NK-92 (cell line): Measurements from ENCODE around the gene ATG2B.
A peak's percentile ranks its signal among the peaks of the same experiment; 100 is the strongest.

Experiments
- DNase-seq: peaks from one replicate; lab custom pipeline; 2025; ENCODE audit not compliant: unreplicated experiment; lab: John Stamatoyannopoulos, UW

The ATG2B gene

GRCh38 chr14:96362965-96363750 lies at the start of gene ATG2B, which contains the start of gene GSKIP:
ATG2B (minus strand) TSS chr14:96363341; CDS start chr14:96362976, 365 bp downstream.
GSKIP (plus strand) TSS chr14:96363526; CDS start chr14:96382248, 18,722 bp downstream.
- DNase-seq, result peak; percentile 69

- DNase-seq, result no peak
These were observed 47.0 kb upstream of the ATG2B start for GRCh38 chr14:96410119-96410518.

GRCh38 chr14:96409701-96410100 lies 46.6 kb upstream of the ATG2B start:
- no peak for DNase-seq

- no peak for DNase-seq
These were observed 45.5 kb upstream of the ATG2B start for GRCh38 chr14:96408608-96409007.

GRCh38 chr14:96407935-96408570 lies 44.9 kb upstream of the ATG2B start:
- no peak for DNase-seq

GRCh38 chr14:96405677-96406076 lies 42.5 kb upstream of the ATG2B start:
- DNase-seq, result no peak

- no peak for DNase-seq
These were observed 40.3 kb upstream of the ATG2B start for GRCh38 chr14:96403409-96403808.

- DNase-seq, result no peak
These were observed 37.4 kb upstream of the ATG2B start for GRCh38 chr14:96400495-96400894.

- no peak for DNase-seq
These were observed 36.3 kb upstream of the ATG2B start for GRCh38 chr14:96399405-96399804.

GRCh38 chr14:96398921-96399320 lies 35.8 kb upstream of the ATG2B start:
- no peak for DNase-seq

- DNase-seq, result no peak
These were observed 35.3 kb upstream of the ATG2B start for GRCh38 chr14:96398432-96398831.

GRCh38 chr14:96394047-96394815 lies 31.1 kb upstream of the ATG2B start:
- DNase-seq, result no peak

GRCh38 chr14:96393071-96393691 lies 30.0 kb upstream of the ATG2B start:
- no peak for DNase-seq

- DNase-seq, result peak; percentile 83
These were observed 28.4 kb upstream of the ATG2B start for GRCh38 chr14:96391293-96392118.

- no peak for DNase-seq
These were observed 27.8 kb upstream of the ATG2B start for GRCh38 chr14:96390965-96391292.

- DNase-seq, result no peak
These were observed 22.2 kb upstream of the ATG2B start for GRCh38 chr14:96385385-96385784.

- DNase-seq, result no peak
These were observed 21.6 kb upstream of the ATG2B start for GRCh38 chr14:96384740-96385139.

- no peak for DNase-seq
These were observed 20.9 kb upstream of the ATG2B start for GRCh38 chr14:96384053-96384452.

GRCh38 chr14:96383445-96383844 lies 20.3 kb upstream of the ATG2B start:
- no peak for DNase-seq

GRCh38 chr14:96380735-96381134 lies 17.6 kb upstream of the ATG2B start:
- DNase-seq, result no peak

- DNase-seq, result no peak
These were observed 13.0 kb upstream of the ATG2B start for GRCh38 chr14:96376093-96376492.
